GM12878 (cell line): Measurements from ENCODE around the gene TNFRSF6B. TPM values are rescaled to one million over a fixed set of nuclear protein-coding genes. Genes with fewer than 3 reads are reported as not detected.

Source experiments
- ATAC-seq: fragments of 200-7000 bp; cut with Tn5 transposase; 3 replicates; pipeline ENCODE4 v1.9.1; 2020; ENCODE audit warnings: mild to moderate bottlenecking, moderate library complexity
- BruUV-seq: library from RNA; stranded (reverse); fragments of 400-500 nt; replicated peaks from 2 replicates; lab custom pipeline; 2021; lab: Mats Ljungman, UMichigan
- CTCF ChIA-PET: fragments of 300-600 bp; sonication (Branson Sonifier 250); formaldehyde crosslinking; extraction: SDS; loops from one replicate; lab custom pipeline; 2021; ENCODE audit warnings: inconsistent platforms; lab: Yijun Ruan, JAX
- POLR2A ChIA-PET: fragments of 350-600 bp; formaldehyde crosslinking; extraction: SDS; loops from one replicate; lab custom pipeline; 2021; ENCODE audit warnings: inconsistent platforms; lab: Charles Lee
- RAD21 ChIA-PET: fragments of 300-600 bp; sonication (Branson Sonifier 250); formaldehyde crosslinking; loops from one replicate; lab custom pipeline; 2023; ENCODE audit warnings: antibody characterized with exemption; ENCODE audit not compliant: unreplicated experiment; lab: Charles Lee
- SMC1A ChIA-PET: fragments of 300-600 bp; sonication (Branson Sonifier 250); formaldehyde crosslinking; loops from one replicate; lab custom pipeline; 2023; ENCODE audit not compliant: unreplicated experiment, uncharacterized antibody; lab: Charles Lee
- DNase-seq: peaks from one replicate; pipeline ENCODE4 v3.0.0-alpha.2; 2011; ENCODE audit warnings: low read depth, low spot score
- FAIRE-seq: peaks from 3 replicates; lab custom pipeline; 2011; peaks lifted over from hg19 to GRCh38; lab: Jason Lieb, UNC
- H2AFZ ChIP-seq: 2 replicates; pipeline ENCODE4 v1.6.0; 2011; ENCODE audit warnings: low read depth, low read length, control low read depth; ENCODE audit not compliant: control insufficient read depth
- H3K27ac ChIP-seq: 2 replicates; pipeline ENCODE4 v1.5.1; 2011; ENCODE audit warnings: control low read depth; ENCODE audit not compliant: control insufficient read depth, insufficient read depth
- H3K27me3 ChIP-seq, 2 experiments: replicated peaks in 1 of 2; 2 replicates each; pipeline versions ENCODE4 v1.6.0 to v1.6.1; 2011; ENCODE audit warnings: low read length in 1 of 2; ENCODE audit not compliant: control insufficient read depth in 2 of 2, insufficient read depth in 2 of 2
- H3K36me3 ChIP-seq, 2 experiments: 2 replicates each; pipeline ENCODE4 v1.5.1; 2011; ENCODE audit warnings: low read length in 1 of 2; ENCODE audit not compliant: control insufficient read depth in 2 of 2, insufficient read depth in 2 of 2
- H3K4me1 ChIP-seq: 2 replicates; pipeline ENCODE4 v1.6.1; 2011; ENCODE audit warnings: mild to moderate bottlenecking, low read length, moderate library complexity, mixed read lengths; ENCODE audit not compliant: control insufficient read depth, insufficient read depth
- H3K4me2 ChIP-seq: 2 replicates; pipeline ENCODE4 v1.6.0; 2011; ENCODE audit warnings: control low read depth; ENCODE audit not compliant: control insufficient read depth, insufficient read depth
- H3K4me3 ChIP-seq: fragments of 200-600 bp; sonication (generic); 2 replicates; pipeline ENCODE4 v1.5.1; 2016
- H3K79me2 ChIP-seq: 2 replicates; pipeline ENCODE4 v1.6.0; 2011; ENCODE audit warnings: low read length; ENCODE audit not compliant: control insufficient read depth, insufficient read depth
- H3K9ac ChIP-seq: 2 replicates; pipeline ENCODE4 v1.8.0; 2011; ENCODE audit warnings: low read length, control low read depth, mixed read lengths; ENCODE audit not compliant: control insufficient read depth, insufficient read depth
- H3K9me3 ChIP-seq: replicated peaks from 3 replicates; pipeline ENCODE4 v1.5.1; 2011; ENCODE audit warnings: mild to moderate bottlenecking, low read length; ENCODE audit not compliant: control insufficient read depth, insufficient read depth
- H4K20me1 ChIP-seq: 2 replicates; pipeline ENCODE4 v1.6.0; 2011; ENCODE audit not compliant: control insufficient read depth, insufficient read depth
- BACH1 ChIP-seq: fragments of 450-650 bp; IDR thresholded peaks from 2 replicates; pipeline ENCODE4 v1.6.1; 2017; ENCODE audit warnings: mild to moderate bottlenecking, borderline replicate concordance
- BCL11A ChIP-seq: IDR thresholded peaks from 2 replicates; pipeline ENCODE4 v1.6.1; 2011; ENCODE audit warnings: low read depth, low read length
- BHLHE40 ChIP-seq, 2 experiments: fragments of 450-650 bp in 1 of 2; IDR thresholded peaks; 2 replicates each; pipeline ENCODE4 v1.6.1; 2011 to 2017; ENCODE audit warnings: low read depth in 2 of 2, borderline replicate concordance in 1 of 2, improper control_type of control experiment in 1 of 2, low read length in 1 of 2, mild to moderate bottlenecking in 1 of 2
- DPF2 ChIP-seq: fragments of 450-650 bp; IDR thresholded peaks from 2 replicates; pipeline ENCODE4 v1.6.1; 2017; ENCODE audit warnings: mild to moderate bottlenecking
- GATAD2B ChIP-seq: fragments of 450-650 bp; conservative IDR thresholded peaks from 2 replicates; pipeline ENCODE4 v1.6.1; 2017; ENCODE audit warnings: low read depth, mild to moderate bottlenecking, moderate library complexity
- LARP7 ChIP-seq: fragments of 450-650 bp; IDR thresholded peaks from 2 replicates; pipeline ENCODE4 v1.6.1; 2017; ENCODE audit warnings: mild to moderate bottlenecking
- MTA2 ChIP-seq: fragments of 450-650 bp; IDR thresholded peaks from 2 replicates; pipeline ENCODE4 v1.6.1; 2016; ENCODE audit warnings: low read depth, mild to moderate bottlenecking, moderate library complexity
- POLR2A ChIP-seq: IDR thresholded peaks from 2 replicates; pipeline ENCODE4 v1.6.1; 2011; ENCODE audit warnings: low read depth, mild to moderate bottlenecking, low read length
- RAD21 ChIP-seq: IDR thresholded peaks from 2 replicates; pipeline ENCODE4 v1.6.1; 2011; ENCODE audit warnings: mild to moderate bottlenecking, low read depth, low read length, moderate library complexity; ENCODE audit not compliant: insufficient read depth
- RB1 ChIP-seq: fragments of 450-650 bp; formaldehyde crosslinking; IDR thresholded peaks from 2 replicates; pipeline ENCODE4 v1.6.1; 2017; ENCODE audit warnings: mild to moderate bottlenecking, borderline replicate concordance
- SIN3A ChIP-seq: IDR thresholded peaks from 2 replicates; pipeline ENCODE4 v1.6.1; 2012; ENCODE audit warnings: low read depth, low read length, improper control_type of control experiment
- TCF3 ChIP-seq: IDR thresholded peaks from 2 replicates; pipeline ENCODE4 v1.6.1; 2012; ENCODE audit warnings: low read depth, mild to moderate bottlenecking, low read length, borderline replicate concordance; ENCODE audit not compliant: insufficient read depth
- WGBS: methylation state at CpG from one replicate; pipeline ENCODE4 v1.1.6; 2016; ENCODE audit warnings: low lambda C conversion rate; ENCODE audit not compliant: insufficient replicate concordance, insufficient coverage; ENCODE audit errors: missing lambda C conversion rate; 5-methylcytosine and 5-hydroxymethylcytosine counted together
- in situ Hi-C: fragments of 300-500 bp; cut with MboI; formaldehyde crosslinking; loops from 9 replicates; pipeline ENCODE4 v1.14.3; 2018; ENCODE audit warnings: mixed read lengths
- intact Hi-C: fragments of 100-400 bp; cut with micrococcal nuclease; formaldehyde crosslinking; loops from one replicate; pipeline ENCODE4 v1.14.2; 2022; ENCODE audit not compliant: unreplicated experiment
- polyA plus RNA-seq, 11 experiments: library from polyadenylated mRNA; depleted of rRNA in 4 of 11; unstranded in 6 of 11; stranded (reverse) in 5 of 11; fragments of >200 nt; fragmentation: Nextera tagmentation in 4 of 11; fragmentation: Illumina TruSeq in 1 of 11; extraction: Ambion mirVana in 4 of 11; extraction: Trizol in 1 of 11; gene quantifications; 1 replicate in 1 of 11; 2 replicates in 10 of 11; pipeline versions ENCODE4 v1.2.1 to v1.2.3, GENCODE V29; 2011 to 2016; ENCODE audit warnings: inconsistent platforms in 2 of 11, missing spikeins in 2 of 11, low read depth in 1 of 11
- total RNA-seq, 4 experiments: library from RNA; depleted of rRNA in 3 of 4; stranded (reverse); fragments of >200 nt in 3 of 4; fragmentation: Illumina TruSeq in 1 of 4; extraction: Trizol in 1 of 4; gene quantifications; 2 replicates each; pipeline versions ENCODE4 v1.2.1 to v1.2.3, GENCODE V29; 2013 to 2021
- TF ChIP-seq, protein P1 (sequence below): fragments of 450-650 bp; formaldehyde crosslinking; IDR thresholded peaks from 2 replicates; pipeline ENCODE4 v1.5.0; 2022; ENCODE audit warnings: mild to moderate bottlenecking, missing genetic modification characterization
- TF ChIP-seq, protein P2 (sequence below), 3 experiments: IDR thresholded peaks in 2 of 3; conservative IDR thresholded peaks in 1 of 3; 2 replicates each; pipeline ENCODE4 v1.5.1; 2011; ENCODE audit warnings: low read depth in 3 of 3, low read length in 3 of 3, mild to moderate bottlenecking in 3 of 3, control low read depth in 2 of 3, moderate library complexity in 2 of 3, inconsistent platforms in 1 of 3, mixed read lengths in 1 of 3; ENCODE audit not compliant: control insufficient read depth in 2 of 3, insufficient read depth in 1 of 3; ENCODE audit errors: extremely low read depth in 1 of 3

TNFRSF6B gene
- total and polyA plus RNA-seq, 10 of the 15 experiments (the other 5 are each of a cell fraction or from before 2014, with no cell fraction given) = 0.67 to 2.2 (median 1.8) TPM; not detected in 7

DNA sequence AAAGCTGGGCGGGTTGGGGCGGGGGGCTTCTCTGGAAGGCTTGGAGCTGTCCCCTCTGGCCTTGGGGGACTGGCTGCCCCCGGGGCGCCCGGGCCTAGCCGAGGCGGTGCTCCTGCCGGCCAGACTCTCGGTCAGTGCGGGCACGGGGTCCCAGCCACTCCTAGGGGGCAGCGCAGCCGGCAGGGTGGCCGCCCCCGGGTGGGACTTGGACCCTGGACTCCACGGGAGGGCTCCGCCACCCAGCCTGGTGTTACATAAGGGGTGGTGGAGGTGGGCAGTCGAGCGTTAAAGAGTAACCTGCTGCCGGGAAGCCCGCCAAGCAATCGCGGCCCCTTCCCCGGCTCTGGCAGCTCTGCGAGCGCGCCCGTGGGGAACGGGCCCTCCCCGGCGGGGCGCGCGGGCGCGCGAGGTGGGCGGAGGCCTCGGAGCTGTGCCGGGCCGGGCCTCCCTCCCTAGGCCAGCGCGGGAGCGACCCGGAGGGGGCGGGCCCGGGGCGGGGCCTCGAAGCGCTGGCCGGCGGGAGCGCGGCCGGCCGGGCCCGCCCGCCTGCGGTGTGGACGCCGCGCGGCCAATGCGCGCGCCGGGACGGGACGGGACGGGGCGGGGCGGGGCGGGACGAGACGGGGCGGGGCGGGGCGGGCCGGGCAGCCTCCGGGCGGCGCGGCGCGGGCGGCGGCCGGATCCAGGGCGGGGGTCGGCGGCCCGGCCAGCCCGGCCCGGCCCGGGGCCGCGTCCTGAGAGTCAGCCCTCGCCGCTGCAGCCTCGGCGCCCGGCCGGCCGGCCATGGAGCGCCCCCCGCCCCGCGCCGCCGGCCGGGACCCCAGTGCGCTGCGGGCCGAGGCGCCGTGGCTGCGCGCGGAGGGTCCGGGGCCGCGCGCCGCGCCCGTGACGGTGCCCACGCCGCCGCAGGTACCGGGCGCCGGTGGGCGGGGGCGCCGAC, 42.9 kb downstream of the TNFRSF6B start, which contains the start of gene SLC2A4RG:
Gene SLC2A4RG (plus strand): TSS at position 647 of the 940 bp plus-strand sequence. CDS start 137 bp downstream, at position 784.
- Histone ChIP-seq H2AFZ (peak within 1 kb of the TSS; percentile 37), H4K20me1 (no peaks in the 10 kb centered on the region), H3K4me1 (peaks cover 33% of the 10 kb centered on the region), H3K4me3 (peak within 1 kb of the TSS; percentile 84), H3K9me3 (no peaks in the 10 kb centered on the region), H3K9ac (peak within 1 kb of the TSS; percentile 77), H3K79me2 (peaks cover 17% of the 10 kb centered on the region), H3K36me3 (peaks cover 5 to 17% of the 10 kb centered on the region in 2 experiments; a peak in 3 of 4 replicates), H3K4me2 (peak within 1 kb of the TSS; percentile 93), H3K27ac (peak within 1 kb of the TSS; percentile 72), H3K27me3 (no peaks in the 10 kb centered on the region)
- BruUV-seq = no TSS peak
- intact Hi-C loops = no loop called here
- in situ Hi-C loops = no loop called here
- ATAC-seq (peak; percentile 55), FAIRE-seq (no peak), DNase-seq (no peak)
- ChIA-PET POLR2A (interaction anchor here (0.6 to 1.4 kb wide), 5 partner anchors 32 to 307 kb away, joined by 3 to 6 read pairs (median 3); partner anchors contain the start of genes ARFRP1 and ZGPAT), CTCF (interaction anchor here (0.6 to 1.3 kb wide), 3 partner anchors 32 to 160 kb away, joined by 3 to 7 read pairs (median 3); partner anchors contain the start of genes ARFRP1 and ZGPAT), SMC1A (interaction anchor here (0.6 kb wide), 1 partner anchor 11 kb away, joined by 3 read pairs; no protein-coding TSS in a partner anchor), RAD21 (interaction anchor here (1.0 to 4.2 kb wide), 3 partner anchors 32 to 125 kb away, joined by 3 to 32 read pairs (median 3); partner anchors contain the start of genes ARFRP1, TPD52L2 and ZGPAT)
- WGBS = under 1% methylated on average over 55 of the region's 136 CpGs
- TF ChIP-seq BHLHE40 (IDR thresholded peaks at IDR 0.05; ENCODE audit: borderline replicate concordance in 1 of 2, low read depth in 2 of 2, low read length in 1 of 2) (peak in 1 of 2 experiments; percentile 47; a peak in 1 of 4 replicates), BCL11A (no peak), GATAD2B (peak; percentile 67), BACH1 (peak; percentile 54; the same call in 1 of the 2 replicates), POLR2A (no peak), LARP7 (peak; percentile 68; the same call in 1 of the 2 replicates), RB1 (0 out of 2 replicates have a peak, but pooled peaks have one; percentile 76), MTA2 (no peak), SIN3A (no peak), DPF2 (0 out of 2 replicates have a peak, but pooled peaks have one; percentile 23), RAD21 (no peak), TCF3 (no peak)
- TF ChIP-seq, protein P1, sequence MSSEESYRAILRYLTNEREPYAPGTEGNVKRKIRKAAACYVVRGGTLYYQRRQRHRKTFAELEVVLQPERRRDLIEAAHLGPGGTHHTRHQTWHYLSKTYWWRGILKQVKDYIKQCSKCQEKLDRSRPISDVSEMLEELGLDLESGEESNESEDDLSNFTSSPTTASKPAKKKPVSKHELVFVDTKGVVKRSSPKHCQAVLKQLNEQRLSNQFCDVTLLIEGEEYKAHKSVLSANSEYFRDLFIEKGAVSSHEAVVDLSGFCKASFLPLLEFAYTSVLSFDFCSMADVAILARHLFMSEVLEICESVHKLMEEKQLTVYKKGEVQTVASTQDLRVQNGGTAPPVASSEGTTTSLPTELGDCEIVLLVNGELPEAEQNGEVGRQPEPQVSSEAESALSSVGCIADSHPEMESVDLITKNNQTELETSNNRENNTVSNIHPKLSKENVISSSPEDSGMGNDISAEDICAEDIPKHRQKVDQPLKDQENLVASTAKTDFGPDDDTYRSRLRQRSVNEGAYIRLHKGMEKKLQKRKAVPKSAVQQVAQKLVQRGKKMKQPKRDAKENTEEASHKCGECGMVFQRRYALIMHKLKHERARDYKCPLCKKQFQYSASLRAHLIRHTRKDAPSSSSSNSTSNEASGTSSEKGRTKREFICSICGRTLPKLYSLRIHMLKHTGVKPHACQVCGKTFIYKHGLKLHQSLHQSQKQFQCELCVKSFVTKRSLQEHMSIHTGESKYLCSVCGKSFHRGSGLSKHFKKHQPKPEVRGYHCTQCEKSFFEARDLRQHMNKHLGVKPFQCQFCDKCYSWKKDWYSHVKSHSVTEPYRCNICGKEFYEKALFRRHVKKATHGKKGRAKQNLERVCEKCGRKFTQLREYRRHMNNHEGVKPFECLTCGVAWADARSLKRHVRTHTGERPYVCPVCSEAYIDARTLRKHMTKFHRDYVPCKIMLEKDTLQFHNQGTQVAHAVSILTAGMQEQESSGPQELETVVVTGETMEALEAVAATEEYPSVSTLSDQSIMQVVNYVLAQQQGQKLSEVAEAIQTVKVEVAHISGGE (CRISPR knock-in tag) = no peak
- TF ChIP-seq, protein P2, sequence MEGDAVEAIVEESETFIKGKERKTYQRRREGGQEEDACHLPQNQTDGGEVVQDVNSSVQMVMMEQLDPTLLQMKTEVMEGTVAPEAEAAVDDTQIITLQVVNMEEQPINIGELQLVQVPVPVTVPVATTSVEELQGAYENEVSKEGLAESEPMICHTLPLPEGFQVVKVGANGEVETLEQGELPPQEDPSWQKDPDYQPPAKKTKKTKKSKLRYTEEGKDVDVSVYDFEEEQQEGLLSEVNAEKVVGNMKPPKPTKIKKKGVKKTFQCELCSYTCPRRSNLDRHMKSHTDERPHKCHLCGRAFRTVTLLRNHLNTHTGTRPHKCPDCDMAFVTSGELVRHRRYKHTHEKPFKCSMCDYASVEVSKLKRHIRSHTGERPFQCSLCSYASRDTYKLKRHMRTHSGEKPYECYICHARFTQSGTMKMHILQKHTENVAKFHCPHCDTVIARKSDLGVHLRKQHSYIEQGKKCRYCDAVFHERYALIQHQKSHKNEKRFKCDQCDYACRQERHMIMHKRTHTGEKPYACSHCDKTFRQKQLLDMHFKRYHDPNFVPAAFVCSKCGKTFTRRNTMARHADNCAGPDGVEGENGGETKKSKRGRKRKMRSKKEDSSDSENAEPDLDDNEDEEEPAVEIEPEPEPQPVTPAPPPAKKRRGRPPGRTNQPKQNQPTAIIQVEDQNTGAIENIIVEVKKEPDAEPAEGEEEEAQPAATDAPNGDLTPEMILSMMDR (IDR thresholded peaks at IDR 0.05 in 2 of 3, conservative IDR thresholded peaks at IDR 0.05 in 1 of 3; ENCODE audit: control insufficient read depth in 2 of 3, extremely low read depth in 1 of 3, insufficient read depth in 1 of 3, low read depth in 3 of 3, low read length in 3 of 3) = no peak
